H1 (cell line): ENCODE data around the gene AGPAT3. TPM values are rescaled to one million over a fixed set of nuclear protein-coding genes. Genes with fewer than 3 reads are reported as not detected.

ENCODE experiments used
- CTCF ChIA-PET: fragments of 300-600 bp; sonication (Branson Sonifier 250); formaldehyde crosslinking; loops from one replicate; lab custom pipeline; 2021; ENCODE audit not compliant: partially characterized antibody; lab: Charles Lee
- POLR2A ChIA-PET: fragments of 300-600 bp; sonication (Branson Sonifier 250); formaldehyde crosslinking; loops from one replicate; lab custom pipeline; 2021; ENCODE audit warnings: inconsistent platforms; ENCODE audit not compliant: partially characterized antibody; lab: Charles Lee
- DNase-seq, 2 experiments: peaks; one replicate each; pipeline versions ENCODE4 v3.0.0 to v3.0.0-alpha.2; 2010 to 2022; ENCODE audit warnings: low spot score in 2 of 2, low read depth in 1 of 2, mixed read lengths in 1 of 2
- FAIRE-seq: peaks from 2 replicates; lab custom pipeline; 2011; peaks lifted over from hg19 to GRCh38; lab: Jason Lieb, UNC
- H2AFZ ChIP-seq: 2 replicates; pipeline ENCODE4 v1.8.1; 2012; ENCODE audit warnings: low read length, inconsistent platforms
- H2AK5ac ChIP-seq: 2 replicates; pipeline ENCODE4 v1.6.1; 2013; ENCODE audit warnings: low read depth, low read length
- H2BK120ac ChIP-seq: replicated peaks from 2 replicates; pipeline ENCODE3; 2013; ENCODE audit warnings: low read depth, low read length, inconsistent platforms
- H2BK12ac ChIP-seq: 2 replicates; pipeline ENCODE4 v1.6.1; 2013; ENCODE audit warnings: low read depth, low read length
- H2BK15ac ChIP-seq: 2 replicates; pipeline ENCODE4 v1.6.1; 2013; ENCODE audit warnings: low read length
- H2BK20ac ChIP-seq: 2 replicates; pipeline ENCODE4 v1.6.1; 2013; ENCODE audit warnings: low read length
- H2BK5ac ChIP-seq: 2 replicates; pipeline ENCODE4 v1.6.1; 2013; ENCODE audit warnings: low read depth, low read length
- H3K14ac ChIP-seq: 2 replicates; pipeline ENCODE4 v1.6.1; 2013; ENCODE audit warnings: inconsistent platforms; ENCODE audit not compliant: insufficient read length
- H3K18ac ChIP-seq: 2 replicates; pipeline ENCODE4 v1.6.1; 2013; ENCODE audit warnings: low read length; ENCODE audit errors: extremely low read depth
- H3K23ac ChIP-seq: 2 replicates; pipeline ENCODE4 v1.6.1; 2013; ENCODE audit warnings: inconsistent platforms; ENCODE audit not compliant: insufficient read length
- H3K23me2 ChIP-seq: 2 replicates; pipeline ENCODE4 v1.6.1; 2013; ENCODE audit warnings: low read depth, low read length
- H3K27ac ChIP-seq: 2 replicates; pipeline ENCODE4 v1.6.1; 2011; ENCODE audit warnings: low read depth, low read length, inconsistent platforms
- H3K27me3 ChIP-seq, 4 experiments: replicated peaks in 1 of 4; 1 replicate in 1 of 4; 2 replicates in 3 of 4; pipeline versions ENCODE4 v1.6.1 to v1.8.1; 2011 to 2013; ENCODE audit warnings: low read length in 3 of 4, mild to moderate bottlenecking in 3 of 4, inconsistent platforms in 2 of 4, mixed read lengths in 2 of 4, moderate library complexity in 1 of 4; ENCODE audit not compliant: control insufficient read depth in 3 of 4, insufficient read depth in 3 of 4; ENCODE audit errors: extremely low read depth in 1 of 4
- H3K36me3 ChIP-seq, 4 experiments: 2 replicates each; pipeline versions ENCODE4 v1.6.1 to v1.8.1; 2011 to 2013; ENCODE audit warnings: mild to moderate bottlenecking in 4 of 4, low read length in 3 of 4, moderate library complexity in 2 of 4, control low read depth in 1 of 4, inconsistent platforms in 1 of 4; ENCODE audit not compliant: insufficient read depth in 4 of 4, control insufficient read depth in 2 of 4
- H3K4ac ChIP-seq: replicated peaks from 2 replicates; pipeline ENCODE3; 2013; ENCODE audit warnings: low read length, low read depth, mixed read lengths, inconsistent platforms; ENCODE audit not compliant: insufficient read length
- H3K4me1 ChIP-seq, 4 experiments: replicated peaks in 1 of 4; 1 replicate in 1 of 4; 2 replicates in 3 of 4; pipeline versions ENCODE4 v1.6.1 to v1.8.1; 2011 to 2013; ENCODE audit warnings: low read length in 3 of 4, inconsistent platforms in 2 of 4, mixed read lengths in 1 of 4; ENCODE audit not compliant: insufficient read depth in 4 of 4, control insufficient read depth in 3 of 4
- H3K4me2 ChIP-seq, 2 experiments: 2 replicates each; pipeline versions ENCODE4 v1.6.1 to v1.8.1; 2011 to 2013; ENCODE audit warnings: low read depth in 2 of 2, low read length in 2 of 2, control low read depth in 1 of 2, inconsistent platforms in 1 of 2, mild to moderate bottlenecking in 1 of 2; ENCODE audit not compliant: insufficient read depth in 1 of 2
- H3K4me3 ChIP-seq, 4 experiments: fragments of 200-600, 300-600 bp in 1 of 4; sonication (generic), shearing (Covaris generic), sonication (Bioruptor Twin) in 1 of 4; 2 replicates each; pipeline versions ENCODE4 v1.5.1 to v1.8.1; 2011 to 2016; ENCODE audit warnings: low read length in 4 of 4, low read depth in 3 of 4, control low read depth in 2 of 4, inconsistent platforms in 2 of 4, mild to moderate bottlenecking in 2 of 4, mixed read lengths in 1 of 4, moderate library complexity in 1 of 4; ENCODE audit not compliant: insufficient read depth in 2 of 4; ENCODE audit errors: extremely low read depth in 1 of 4
- H3K56ac ChIP-seq: replicated peaks from 2 replicates; pipeline ENCODE3; 2013; ENCODE audit warnings: low read depth, mild to moderate bottlenecking, mixed read lengths, low read length, inconsistent platforms; ENCODE audit not compliant: insufficient read length
- H3K79me1 ChIP-seq: 2 replicates; pipeline ENCODE4 v1.6.1; 2013; ENCODE audit warnings: low read depth, low read length, control low read depth
- H3K79me2 ChIP-seq, 2 experiments: 2 replicates each; pipeline versions ENCODE4 v1.6.1 to v1.8.1; 2012 to 2013; ENCODE audit warnings: low read length in 2 of 2, mild to moderate bottlenecking in 2 of 2, inconsistent platforms in 1 of 2; ENCODE audit not compliant: insufficient read depth in 2 of 2, control insufficient read depth in 1 of 2
- H3K9ac ChIP-seq, 4 experiments: replicated peaks in 1 of 4; 1 replicate in 1 of 4; 2 replicates in 3 of 4; pipeline versions ENCODE4 v1.6.1 to v1.8.1; 2011 to 2013; ENCODE audit warnings: low read depth in 3 of 4, low read length in 3 of 4, control low read depth in 2 of 4, mild to moderate bottlenecking in 2 of 4, moderate library complexity in 2 of 4, inconsistent platforms in 1 of 4; ENCODE audit errors: extremely low read depth in 1 of 4
- H3K9me3 ChIP-seq, 2 experiments: 2 replicates each; pipeline versions ENCODE4 v1.6.1 to v1.8.1; 2012 to 2013; ENCODE audit warnings: mild to moderate bottlenecking in 2 of 2, moderate library complexity in 2 of 2, control low read depth in 1 of 2, inconsistent platforms in 1 of 2, low read depth in 1 of 2, low read length in 1 of 2, mixed read lengths in 1 of 2; ENCODE audit not compliant: insufficient read depth in 2 of 2
- H4K20me1 ChIP-seq, 2 experiments: replicated peaks in 1 of 2; 2 replicates each; pipeline versions ENCODE3 to v1.8.1; 2011 to 2013; ENCODE audit warnings: inconsistent platforms in 2 of 2, low read length in 2 of 2, mild to moderate bottlenecking in 1 of 2; ENCODE audit not compliant: insufficient read depth in 2 of 2, control insufficient read depth in 1 of 2
- H4K5ac ChIP-seq: 2 replicates; pipeline ENCODE4 v1.6.1; 2013; ENCODE audit warnings: low read length, low read depth, mixed read lengths, inconsistent platforms; ENCODE audit not compliant: insufficient read length
- H4K8ac ChIP-seq: 2 replicates; pipeline ENCODE4 v1.8.0; 2013; ENCODE audit warnings: mild to moderate bottlenecking, moderate library complexity, low read length, inconsistent platforms; ENCODE audit not compliant: insufficient read depth; ENCODE audit errors: extremely low read depth
- H4K91ac ChIP-seq: replicated peaks from 2 replicates; pipeline ENCODE3; 2013; ENCODE audit warnings: low read length, mixed read lengths, inconsistent platforms; ENCODE audit not compliant: insufficient read length
- GABPA ChIP-seq: IDR thresholded peaks from 2 replicates; pipeline ENCODE4 v1.6.1; 2011; ENCODE audit warnings: mild to moderate bottlenecking, low read length, moderate library complexity, borderline replicate concordance; ENCODE audit not compliant: insufficient read depth
- HDAC2 ChIP-seq, 2 experiments: fragments of 300-600 bp in 1 of 2; sonication (generic) in 1 of 2; IDR thresholded peaks; 2 replicates each; pipeline ENCODE4 v1.6.1; 2011 to 2012; ENCODE audit warnings: low read depth in 2 of 2, low read length in 2 of 2, mild to moderate bottlenecking in 2 of 2, moderate library complexity in 2 of 2, borderline replicate concordance in 1 of 2, inconsistent platforms in 1 of 2
- RAD21 ChIP-seq, 2 experiments: IDR thresholded peaks in 1 of 2; conservative IDR thresholded peaks in 1 of 2; 2 replicates each; pipeline ENCODE4 v1.6.1; 2011; ENCODE audit warnings: low read depth in 2 of 2, low read length in 2 of 2, improper control_type of control experiment in 1 of 2, inconsistent platforms in 1 of 2, mild to moderate bottlenecking in 1 of 2, moderate library complexity in 1 of 2
- TAF7 ChIP-seq: optimal IDR thresholded peaks from 2 replicates; pipeline ENCODE3; 2011; ENCODE audit warnings: low read depth, mild to moderate bottlenecking, inconsistent platforms, low read length, moderate library complexity, borderline replicate concordance
- WGBS, 2 experiments: shearing (Covaris generic) in 1 of 2; methylation state at CpG; one replicate each; pipeline versions ENCODE4 v1.1.6 to v1.1.7; 2013 to 2015; ENCODE audit warnings: low lambda C conversion rate in 2 of 2, mixed read lengths in 2 of 2, inconsistent platforms in 1 of 2, low coverage in 1 of 2, missing lambda C conversion rate in 1 of 2; ENCODE audit not compliant: insufficient replicate concordance in 2 of 2, insufficient coverage in 1 of 2, insufficient read length in 1 of 2; ENCODE audit errors: extremely low coverage in 1 of 2, missing lambda C conversion rate in 1 of 2; 5-methylcytosine and 5-hydroxymethylcytosine counted together
- polyA plus RNA-seq, 7 experiments: library from polyadenylated mRNA; depleted of rRNA in 3 of 7; stranded (reverse) in 5 of 7; unstranded in 2 of 7; fragments of >200 nt in 5 of 7; fragments of 200-250 nt in 2 of 7; gene quantifications; 1 replicate in 5 of 7; 2 replicates in 1 of 7; 4 replicates in 1 of 7; pipeline versions ENCODE4 v1.2.1 to v1.2.3, GENCODE V29; 2011 to 2013; ENCODE audit warnings: missing spikeins in 2 of 7, mixed read lengths in 2 of 7
- total RNA-seq: library from RNA; stranded (reverse); fragmentation: NEBNext Ultra II Directional; extraction: Animal tissue kit (Norgen Biotek cat#: 25700); gene quantifications from 2 replicates; pipeline ENCODE4 v1.2.1, GENCODE V29; 2021

AGPAT3 gene
- total and polyA plus RNA-seq, 2 of the 8 experiments (the other 6 are each of a cell fraction or from before 2014, with no cell fraction given): 5.8 to 7.3 TPM

DNA sequence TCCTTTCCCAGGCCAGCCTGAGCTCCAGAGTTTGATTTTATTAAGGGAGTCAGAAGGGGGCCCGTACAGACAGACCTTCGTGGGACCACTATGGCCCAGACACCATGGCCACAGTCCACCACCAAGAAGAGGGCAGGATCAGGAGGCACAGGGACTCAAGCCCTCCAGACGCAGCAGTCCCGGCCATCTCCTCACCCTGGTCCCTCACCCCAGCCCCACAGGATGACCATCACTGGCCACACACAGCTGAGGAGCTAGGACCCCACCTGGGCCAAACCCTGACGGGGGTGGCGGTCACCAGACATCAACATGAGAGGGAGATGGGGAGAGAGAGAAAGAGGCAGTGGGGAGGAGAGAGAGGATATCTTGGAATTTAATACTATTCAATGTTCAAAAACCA lies 29.2 kb upstream of the AGPAT3 start:
- Histone ChIP-seq H3K9ac (no peak overlapping the region), H4K91ac (no peak overlapping the region), H4K8ac (no peak overlapping the region), H3K27ac (no peak overlapping the region), H3K4me2 (no peak overlapping the region), H3K79me1 (no peaks in the 10 kb centered on the region), H3K4me1 (no peaks in the 10 kb centered on the region), H3K4ac (no peak overlapping the region), H3K27me3 (no peaks in the 10 kb centered on the region), H3K23me2 (no peaks in the 10 kb centered on the region), H3K23ac (no peak overlapping the region), H3K79me2 (no peaks in the 10 kb centered on the region), H2BK12ac (no peak overlapping the region), H3K36me3 (no peaks in the 10 kb centered on the region), H3K9me3 (no peaks in the 10 kb centered on the region), H2BK5ac (no peak overlapping the region), H3K18ac (no peak overlapping the region), H2BK120ac (no peak overlapping the region), H2BK20ac (no peak overlapping the region), H3K56ac (no peak overlapping the region), H2AFZ (no peak overlapping the region), H2BK15ac (no peak overlapping the region), H3K14ac (no peak overlapping the region), H3K4me3 (no peak overlapping the region), H4K5ac (no peak overlapping the region), H2AK5ac (no peak overlapping the region), H4K20me1 (no peaks in the 10 kb centered on the region)
- TF ChIP-seq GABPA: no peak
- TF ChIP-seq HDAC2 (IDR thresholded peaks at IDR 0.05; ENCODE audit: borderline replicate concordance in 1 of 2, low read depth in 2 of 2, low read length in 2 of 2): no peak
- TF ChIP-seq RAD21 (IDR thresholded peaks at IDR 0.05 in 1 of 2, conservative IDR thresholded peaks at IDR 0.05 in 1 of 2; ENCODE audit: low read depth in 2 of 2, low read length in 2 of 2): no peak
- no peak for TF ChIP-seq TAF7
- DNase-seq (no peak), FAIRE-seq (no peak)
- ChIA-PET POLR2A (interaction anchor here (1.5 kb wide), 1 partner anchor 10 kb away, joined by 6 read pairs; no protein-coding TSS in a partner anchor), CTCF (interaction anchor here (0.8 to 1.7 kb wide), 7 partner anchors 9 to 103 kb away, joined by 3 to 6 read pairs (median 4); no protein-coding TSS in a partner anchor)
- 96% methylated on average over 6 of the region's 6 CpGs; no CpG with 5 or more reads in 1 of the 2 experiments for WGBS, 2 experiments
